ENCODE measurements around the gene ASB14.

Gene ASB14

DNA sequence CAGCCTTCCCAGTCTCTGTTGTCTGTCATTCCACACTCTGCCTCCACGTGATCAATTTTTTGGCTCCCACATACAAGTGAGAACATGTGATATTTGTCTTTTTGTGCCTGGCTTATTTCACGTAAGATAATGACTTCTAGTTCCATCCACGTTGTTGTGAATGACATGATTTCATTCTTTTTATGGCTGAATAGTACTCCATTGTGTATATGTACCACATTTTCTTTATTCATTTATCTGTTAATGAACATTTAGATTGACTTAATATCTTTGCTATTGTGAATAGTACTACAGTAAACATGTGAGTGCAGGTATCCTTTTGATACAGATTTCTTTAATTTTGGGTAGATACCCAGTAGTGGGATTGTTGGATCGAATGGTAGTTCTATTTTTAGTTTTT lies 31.4 kb downstream of the ASB14 start:
- Histone ChIP-seq H3K9me3 (ENCODE audit: low read length) (0 out of 2 replicates have a peak, but pooled peaks cover 3% of the 10 kb centered on the region), H4K20me1 (ENCODE audit: insufficient read depth, low read length) (no peaks in the 10 kb centered on the region), H3K4me3 (ENCODE audit: low read depth, low read length, poor library complexity, severe bottlenecking) (no peak overlapping the region), H3K4me2 (ENCODE audit: low read length) (no peak overlapping the region), H2AFZ (ENCODE audit: low read length) (no peak overlapping the region), H3K27ac (ENCODE audit: low read depth, low read length, poor library complexity, severe bottlenecking) (no peak overlapping the region), H3K9ac (ENCODE audit: low read length) (no peak overlapping the region), H3F3A (ENCODE audit: insufficient read depth, low read length) (no peaks in the 10 kb centered on the region; the same call in 1 of the 2 replicates), H3K36me3 (ENCODE audit: insufficient read depth, low read length) (peaks cover 85% of the 10 kb centered on the region), H3K4me1 (ENCODE audit: insufficient read depth, low read length, severe bottlenecking) (no peaks in the 10 kb centered on the region), H3K27me3 (ENCODE audit: insufficient read depth, low read length) (no peaks in the 10 kb centered on the region), H3K9me2 (ENCODE audit: low read depth, low read length) (no peaks in the 10 kb centered on the region), H3K79me2 (ENCODE audit: insufficient read depth, low read length) (no peaks in the 10 kb centered on the region)
- TF ChIP-seq, protein P1, sequence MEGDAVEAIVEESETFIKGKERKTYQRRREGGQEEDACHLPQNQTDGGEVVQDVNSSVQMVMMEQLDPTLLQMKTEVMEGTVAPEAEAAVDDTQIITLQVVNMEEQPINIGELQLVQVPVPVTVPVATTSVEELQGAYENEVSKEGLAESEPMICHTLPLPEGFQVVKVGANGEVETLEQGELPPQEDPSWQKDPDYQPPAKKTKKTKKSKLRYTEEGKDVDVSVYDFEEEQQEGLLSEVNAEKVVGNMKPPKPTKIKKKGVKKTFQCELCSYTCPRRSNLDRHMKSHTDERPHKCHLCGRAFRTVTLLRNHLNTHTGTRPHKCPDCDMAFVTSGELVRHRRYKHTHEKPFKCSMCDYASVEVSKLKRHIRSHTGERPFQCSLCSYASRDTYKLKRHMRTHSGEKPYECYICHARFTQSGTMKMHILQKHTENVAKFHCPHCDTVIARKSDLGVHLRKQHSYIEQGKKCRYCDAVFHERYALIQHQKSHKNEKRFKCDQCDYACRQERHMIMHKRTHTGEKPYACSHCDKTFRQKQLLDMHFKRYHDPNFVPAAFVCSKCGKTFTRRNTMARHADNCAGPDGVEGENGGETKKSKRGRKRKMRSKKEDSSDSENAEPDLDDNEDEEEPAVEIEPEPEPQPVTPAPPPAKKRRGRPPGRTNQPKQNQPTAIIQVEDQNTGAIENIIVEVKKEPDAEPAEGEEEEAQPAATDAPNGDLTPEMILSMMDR (IDR thresholded peaks at IDR 0.05; ENCODE audit: low read length), result no peak
- TF ChIP-seq EZH2 (IDR thresholded peaks at IDR 0.05; ENCODE audit: borderline replicate concordance, low read length), result no peak

DNA sequence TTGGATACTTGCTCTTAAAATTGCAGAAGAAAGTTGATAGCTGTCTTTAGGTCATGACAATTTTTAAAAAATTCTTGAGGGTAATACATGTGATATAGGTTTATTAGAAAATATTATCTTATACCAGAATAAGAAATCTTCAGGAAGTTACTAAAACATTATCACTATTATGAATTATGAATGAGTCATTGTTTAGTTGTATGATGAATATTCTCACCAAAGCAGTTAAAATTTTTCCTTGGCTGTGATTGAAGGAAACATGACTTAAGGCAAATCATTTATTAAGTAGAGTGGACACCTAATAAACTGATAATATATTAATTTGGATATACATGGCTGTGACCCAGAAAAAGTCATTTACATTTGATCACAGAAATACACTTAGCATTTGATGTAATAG lies 34.8 kb downstream of the ASB14 start:
- H3K9ac ChIP-seq (ENCODE audit: low read length), result no peak overlapping the region
- no peak overlapping the region for H3K4me2 ChIP-seq (ENCODE audit: low read length)
- no peak overlapping the region for H3K4me3 ChIP-seq (ENCODE audit: low read depth, low read length, poor library complexity, severe bottlenecking)
- no peak overlapping the region for H3K27ac ChIP-seq (ENCODE audit: low read depth, low read length, poor library complexity, severe bottlenecking)
- peaks cover 70% of the 10 kb centered on the region for H3K36me3 ChIP-seq (ENCODE audit: insufficient read depth, low read length)
- H2AFZ ChIP-seq (ENCODE audit: low read length), result no peak overlapping the region
- H3K27me3 ChIP-seq (ENCODE audit: insufficient read depth, low read length), result no peaks in the 10 kb centered on the region
- no peaks in the 10 kb centered on the region for H3K4me1 ChIP-seq (ENCODE audit: insufficient read depth, low read length, severe bottlenecking)
- no peaks in the 10 kb centered on the region for H3K9me3 ChIP-seq (ENCODE audit: low read length)
- TF ChIP-seq, protein P1 (IDR thresholded peaks at IDR 0.05; ENCODE audit: low read length), result no peak
- no peak for TF ChIP-seq EZH2 (IDR thresholded peaks at IDR 0.05; ENCODE audit: borderline replicate concordance, low read length)
- H3K9me2 ChIP-seq (ENCODE audit: low read depth, low read length), result no peaks in the 10 kb centered on the region
- H3K79me2 ChIP-seq (ENCODE audit: insufficient read depth, low read length), result no peaks in the 10 kb centered on the region
- no peaks in the 10 kb centered on the region for H4K20me1 ChIP-seq (ENCODE audit: insufficient read depth, low read length)
- no peaks in the 10 kb centered on the region; the same call in 1 of the 2 replicates for H3F3A ChIP-seq (ENCODE audit: insufficient read depth, low read length)

DNA sequence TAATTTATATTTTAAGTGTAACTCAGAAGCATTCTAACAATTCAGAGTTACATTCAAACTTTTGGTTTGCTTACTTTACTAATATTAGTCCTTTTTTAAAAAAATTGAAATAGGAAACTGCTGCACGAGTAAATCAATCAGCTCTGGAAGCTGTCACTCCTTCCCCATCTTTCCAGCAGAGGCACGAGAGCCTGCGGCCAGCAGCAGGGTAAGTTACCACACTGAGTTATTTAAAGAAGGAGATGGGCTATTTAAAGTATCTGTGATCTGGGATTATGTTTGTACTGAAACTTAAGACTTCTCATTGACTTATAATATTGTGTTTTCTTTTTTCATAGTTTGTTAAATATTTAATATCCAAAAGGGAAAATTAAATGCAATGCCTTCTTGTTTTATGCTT lies 35.6 kb downstream of the ASB14 start:
- no peak overlapping the region for H3K27ac ChIP-seq (ENCODE audit: low read depth, low read length, poor library complexity, severe bottlenecking)
- H3F3A ChIP-seq (ENCODE audit: insufficient read depth, low read length), result peaks cover 5% of the 10 kb centered on the region
- H3K9me2 ChIP-seq (ENCODE audit: low read depth, low read length), result no peaks in the 10 kb centered on the region
- H3K9ac ChIP-seq (ENCODE audit: low read length), result no peak overlapping the region
- TF ChIP-seq, protein P1 (IDR thresholded peaks at IDR 0.05; ENCODE audit: low read length), result no peak
- no peak for TF ChIP-seq EZH2 (IDR thresholded peaks at IDR 0.05; ENCODE audit: borderline replicate concordance, low read length)
- no peak overlapping the region for H2AFZ ChIP-seq (ENCODE audit: low read length)
- H3K79me2 ChIP-seq (ENCODE audit: insufficient read depth, low read length), result no peaks in the 10 kb centered on the region
- no peaks in the 10 kb centered on the region for H4K20me1 ChIP-seq (ENCODE audit: insufficient read depth, low read length)
- peaks cover 62% of the 10 kb centered on the region for H3K36me3 ChIP-seq (ENCODE audit: insufficient read depth, low read length)
- H3K4me1 ChIP-seq (ENCODE audit: insufficient read depth, low read length, severe bottlenecking), result no peaks in the 10 kb centered on the region
- no peaks in the 10 kb centered on the region for H3K9me3 ChIP-seq (ENCODE audit: low read length)
- H3K4me3 ChIP-seq (ENCODE audit: low read depth, low read length, poor library complexity, severe bottlenecking), result no peak overlapping the region
- no peaks in the 10 kb centered on the region for H3K27me3 ChIP-seq (ENCODE audit: insufficient read depth, low read length)
- H3K4me2 ChIP-seq (ENCODE audit: low read length), result no peak overlapping the region
